Fibroblast of lung (primary cell): ENCODE results near the gene ZNF304. TPM values are rescaled to one million over a fixed set of nuclear protein-coding genes. Genes with fewer than 3 reads are reported as not detected.

Experiments used
- DNase-seq, 2 donors: peaks; one replicate each; pipeline versions ENCODE4 v3.0.0 to v3.0.0-alpha.2; 2010; ENCODE audit warnings: low read depth in 2 of 2
- H2AFZ ChIP-seq: 2 replicates; pipeline ENCODE4 v1.5.1; 2012; ENCODE audit warnings: low read length, control low read depth, inconsistent platforms
- H3K27ac ChIP-seq: 2 replicates; pipeline ENCODE4 v1.5.1; 2011; ENCODE audit warnings: low read length, control low read depth; ENCODE audit not compliant: insufficient read depth
- H3K27me3 ChIP-seq: 2 replicates; pipeline ENCODE4 v1.5.1; 2011; ENCODE audit warnings: mild to moderate bottlenecking, low read length; ENCODE audit not compliant: control insufficient read depth, insufficient read depth
- H3K36me3 ChIP-seq: 2 replicates; pipeline ENCODE4 v1.5.1; 2011; ENCODE audit warnings: low read length; ENCODE audit not compliant: control insufficient read depth, insufficient read depth
- H3K4me1 ChIP-seq: 2 replicates; pipeline ENCODE4 v1.5.1; 2011; ENCODE audit warnings: low read length; ENCODE audit not compliant: control insufficient read depth, insufficient read depth; ENCODE audit errors: extremely low read depth
- H3K4me2 ChIP-seq: 2 replicates; pipeline ENCODE4 v1.5.1; 2011; ENCODE audit warnings: low read length, control low read depth; ENCODE audit not compliant: insufficient read depth; ENCODE audit errors: extremely low read depth
- H3K4me3 ChIP-seq, 4 experiments: fragments of 200-600 bp in 1 of 4; sonication (generic) in 1 of 4; replicated peaks in 1 of 4; 2 replicates each; pipeline ENCODE4 v1.5.1; 2011 to 2016; ENCODE audit warnings: low read length in 4 of 4, low read depth in 3 of 4, mild to moderate bottlenecking in 3 of 4, control low read depth in 2 of 4, inconsistent platforms in 1 of 4, mixed read lengths in 1 of 4; ENCODE audit not compliant: insufficient read depth in 1 of 4; ENCODE audit errors: control extremely low read depth in 1 of 4
- H3K79me2 ChIP-seq: 2 replicates; pipeline ENCODE4 v1.5.1; 2012; ENCODE audit warnings: mild to moderate bottlenecking, low read length, inconsistent platforms; ENCODE audit not compliant: control insufficient read depth, insufficient read depth
- H3K9ac ChIP-seq: 2 replicates; pipeline ENCODE4 v1.5.1; 2011; ENCODE audit warnings: mild to moderate bottlenecking, low read length, control low read depth; ENCODE audit not compliant: insufficient read depth
- H3K9me3 ChIP-seq: 2 replicates; pipeline ENCODE4 v1.5.1; 2012; ENCODE audit warnings: low read depth, low read length; ENCODE audit not compliant: control insufficient read depth, insufficient read depth
- H4K20me1 ChIP-seq: 2 replicates; pipeline ENCODE4 v1.5.1; 2011; ENCODE audit warnings: low read length; ENCODE audit not compliant: control insufficient read depth, insufficient read depth; ENCODE audit errors: extremely low read depth
- CTCF ChIP-seq, 2 donors: IDR thresholded peaks in 1 of 2; conservative IDR thresholded peaks in 1 of 2; 1 replicate in 1 of 2; 2 replicates in 1 of 2; pipeline ENCODE4 v1.5.1; 2011 to 2012; ENCODE audit warnings: low read length in 2 of 2, control low read depth in 1 of 2, inconsistent platforms in 1 of 2, low read depth in 1 of 2, mild to moderate bottlenecking in 1 of 2
- EZH2 ChIP-seq: IDR thresholded peaks from 2 replicates; pipeline ENCODE4 v1.5.1; 2012; ENCODE audit warnings: low read length, control low read depth, mild to moderate bottlenecking; ENCODE audit errors: missing control alignments
- polyA minus RNA-seq: library from RNA; depleted of rRNA, polyadenylated mRNA; stranded (reverse); fragments of >200 nt; gene quantifications from 2 replicates; pipeline ENCODE4 v1.2.3, GENCODE V29; 2011; ENCODE audit warnings: low replicate concordance
- polyA plus RNA-seq, 2 donors: library from polyadenylated mRNA; depleted of rRNA in 1 of 2; stranded (reverse) in 1 of 2; unstranded in 1 of 2; fragments of >200 nt; gene quantifications; 2 replicates each; pipeline ENCODE4 v1.2.1, GENCODE V29; 2011 to 2012; ENCODE audit warnings: missing spikeins in 1 of 2
- total RNA-seq: library from RNA; depleted of rRNA; stranded (reverse); fragments of >200 nt; gene quantifications from 2 replicates; pipeline ENCODE4 v1.2.1, GENCODE V29; 2014

ZNF304 gene
- total RNA-seq (11.6 and 13.7 TPM in 2 replicates), polyA plus RNA-seq (6.2 and 7.3 TPM in 2 replicates), polyA minus RNA-seq (6.5 and 7.8 TPM in 2 replicates)
- polyA plus RNA-seq (2012) = 4.8 and 5.3 TPM in 2 replicates

GRCh38 chr19:57350877-57351805 is at the start of gene ZNF304:
Gene ZNF304, plus strand, starts transcription at chr19:57351271. Its CDS starts 394 bp downstream, at chr19:57351665.
- no peaks in the 10 kb centered on the region for H3K27me3 ChIP-seq
- peaks cover 29% of the 10 kb centered on the region for H3K79me2 ChIP-seq

GRCh38 chr19:57302020-57302465 is 49.0 kb upstream of the ZNF304 start:
- Histone ChIP-seq H3K4me3 (no peak overlapping the region), H4K20me1 (no peaks in the 10 kb centered on the region), H3K4me1 (peaks cover 14% of the 10 kb centered on the region), H3K27me3 (no peaks in the 10 kb centered on the region), H3K36me3 (peaks cover 6% of the 10 kb centered on the region), H3K4me2 (peak overlapping the region; percentile 18), H3K79me2 (peaks cover 10% of the 10 kb centered on the region), H3K9ac (no peak overlapping the region), H2AFZ (no peak overlapping the region), H3K9me3 (no peaks in the 10 kb centered on the region), H3K27ac (peak overlapping the region; percentile 75)
- DNase-seq = peak; percentile 88 to 97
- TF ChIP-seq CTCF (conservative IDR thresholded peaks at IDR 0.05 in 1 of 2, IDR thresholded peaks at IDR 0.05 in 1 of 2; ENCODE audit: low read depth in 1 of 2, low read length in 2 of 2) (no peak), EZH2 (no peak)

More at GRCh38 chr19:57350877-57351805, at the start of gene ZNF304:
- H4K20me1 ChIP-seq = no peaks in the 10 kb centered on the region
- peak within 1 kb of the TSS; percentile 77 to 100 (median 90) for H3K4me3 ChIP-seq
- peak within 1 kb of the TSS; percentile 84 for H3K27ac ChIP-seq
- H3K9ac ChIP-seq = peak within 1 kb of the TSS; percentile 86
- peak within 1 kb of the TSS; percentile 99 for H2AFZ ChIP-seq
- DNase-seq = peak; percentile 95 to 96
- TF ChIP-seq CTCF (conservative IDR thresholded peaks at IDR 0.05 in 1 of 2, IDR thresholded peaks at IDR 0.05 in 1 of 2; ENCODE audit: low read depth in 1 of 2, low read length in 2 of 2) (no peak), EZH2 (no peak)
- H3K36me3 ChIP-seq = peaks cover 8% of the 10 kb centered on the region
- peaks cover 2% of the 10 kb centered on the region for H3K4me1 ChIP-seq
- H3K9me3 ChIP-seq = no peaks in the 10 kb centered on the region
- H3K4me2 ChIP-seq = peak within 1 kb of the TSS; percentile 87

DNA sequence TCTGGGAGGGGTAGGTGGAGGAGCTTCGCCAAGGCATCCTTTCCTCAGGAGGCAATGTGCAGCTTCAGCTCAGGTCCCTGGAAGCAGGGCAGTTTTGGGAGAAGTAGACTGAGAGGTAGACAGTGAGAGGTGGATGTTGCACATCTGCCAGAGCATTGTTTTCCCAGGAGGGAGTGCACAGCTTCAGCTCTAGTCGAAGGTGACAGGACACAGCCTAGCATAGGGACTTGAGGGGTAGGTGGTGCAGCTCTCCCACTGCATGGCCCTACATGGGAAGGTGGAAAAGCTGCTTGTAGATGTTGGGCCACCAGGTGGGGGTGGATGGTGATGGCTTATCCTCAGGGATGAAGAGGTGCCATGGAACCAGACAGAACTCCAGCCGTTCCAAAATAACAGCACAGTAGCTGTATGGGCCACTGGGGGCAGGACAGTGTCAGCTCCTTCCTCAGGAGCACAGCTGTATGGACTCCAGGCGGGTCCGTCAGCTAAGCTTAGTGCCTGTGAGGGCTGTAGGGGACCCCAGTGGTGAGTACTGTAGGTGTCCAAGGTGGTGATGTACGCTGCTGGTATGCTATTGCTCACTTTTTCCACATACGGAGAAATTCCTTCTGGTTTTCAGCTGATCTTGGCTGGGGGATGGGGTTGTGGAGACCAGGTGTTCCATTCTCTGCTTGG is 48.2 kb upstream of the ZNF304 start:
- H3K9ac ChIP-seq = no peak overlapping the region
- TF ChIP-seq CTCF (conservative IDR thresholded peaks at IDR 0.05 in 1 of 2, IDR thresholded peaks at IDR 0.05 in 1 of 2; ENCODE audit: low read depth in 1 of 2, low read length in 2 of 2) (no peak), EZH2 (no peak)
- no peak overlapping the region for H3K4me2 ChIP-seq
- peaks cover 6% of the 10 kb centered on the region for H3K36me3 ChIP-seq
- DNase-seq = peak in 1 of 2 donors; percentile 73
- H3K9me3 ChIP-seq = no peaks in the 10 kb centered on the region
- peaks cover 10% of the 10 kb centered on the region for H3K79me2 ChIP-seq
- H4K20me1 ChIP-seq = no peaks in the 10 kb centered on the region
- no peaks in the 10 kb centered on the region for H3K27me3 ChIP-seq
- H2AFZ ChIP-seq = no peak overlapping the region
- H3K4me3 ChIP-seq = no peak overlapping the region
- peak overlapping the region; percentile 75 for H3K27ac ChIP-seq
- peaks cover 14% of the 10 kb centered on the region for H3K4me1 ChIP-seq
